PFSK-1 (cell line): ENCODE data around the gene RNF220.

Experiments used
- FOXP2 ChIP-seq: optimal IDR thresholded peaks from 2 replicates; pipeline ENCODE3; 2011; ENCODE audit warnings: borderline replicate concordance, control low read depth, inconsistent platforms; ENCODE audit not compliant: insufficient read depth; ENCODE audit errors: extremely low read length, extremely low read depth
- POLR2AphosphoS5 ChIP-seq: IDR thresholded peaks from 2 replicates; pipeline ENCODE4 v1.6.1; 2012; ENCODE audit warnings: low read depth, mild to moderate bottlenecking, control low read depth, low read length, moderate library complexity
- REST ChIP-seq, 2 experiments: IDR thresholded peaks; 2 replicates each; pipeline versions ENCODE4 v1.6.1 to v1.8.0; 2011 to 2012; ENCODE audit warnings: low read depth in 2 of 2, low read length in 2 of 2, control low read depth in 1 of 2, inconsistent platforms in 1 of 2, mild to moderate bottlenecking in 1 of 2, moderate library complexity in 1 of 2; ENCODE audit not compliant: insufficient read depth in 1 of 2
- SIN3A ChIP-seq: IDR thresholded peaks from 2 replicates; pipeline ENCODE4 v1.6.1; 2012; ENCODE audit warnings: mild to moderate bottlenecking, low read length, moderate library complexity, borderline replicate concordance; ENCODE audit not compliant: insufficient read depth
- TAF1 ChIP-seq: IDR thresholded peaks from 2 replicates; pipeline ENCODE4 v1.6.1; 2012; ENCODE audit warnings: low read length, control low read depth, borderline replicate concordance; ENCODE audit not compliant: insufficient read depth

RNF220 gene

GRCh38 chr1:44534771-44535170 lies 129.7 kb downstream of the RNF220 start:
- TF ChIP-seq SIN3A, result no peak
- TF ChIP-seq TAF1, result no peak
- no peak for TF ChIP-seq FOXP2
- TF ChIP-seq POLR2AphosphoS5, result no peak
- no peak for TF ChIP-seq REST (IDR thresholded peaks at IDR 0.05; ENCODE audit: insufficient read depth in 1 of 2, low read depth in 2 of 2, low read length in 2 of 2)

GRCh38 chr1:44536357-44537209 lies 131.5 kb downstream of the RNF220 start:
- TF ChIP-seq REST (IDR thresholded peaks at IDR 0.05; ENCODE audit: insufficient read depth in 1 of 2, low read depth in 2 of 2, low read length in 2 of 2) (no peak), POLR2AphosphoS5 (no peak), FOXP2 (no peak), TAF1 (no peak), SIN3A (no peak)

GRCh38 chr1:44537538-44537937 lies 132.5 kb downstream of the RNF220 start:
- TF ChIP-seq REST (IDR thresholded peaks at IDR 0.05; ENCODE audit: insufficient read depth in 1 of 2, low read depth in 2 of 2, low read length in 2 of 2) (no peak), POLR2AphosphoS5 (no peak), FOXP2 (no peak), TAF1 (no peak), SIN3A (no peak)

- TF ChIP-seq SIN3A (no peak), REST (IDR thresholded peaks at IDR 0.05; ENCODE audit: insufficient read depth in 1 of 2, low read depth in 2 of 2, low read length in 2 of 2) (no peak), POLR2AphosphoS5 (no peak), FOXP2 (no peak), TAF1 (no peak)
Observed at GRCh38 chr1:44537956-44538355, 132.9 kb downstream of the RNF220 start.
